T-helper 1 cell (primary cell): ENCODE data around the gene P3H2.
A peak's percentile ranks its signal among the peaks of the same experiment; 100 is the strongest.
"Not testable (repeated sequence)": the region's sequence is repeated elsewhere in the genome, so short reads cannot be mapped to it uniquely, and the experiment has no call there.

Experiments
- DNase-seq, 5 donors: peaks; one replicate each; pipeline ENCODE4 v3.0.0-alpha.2; 2012 to 2020

Gene P3H2

DNA sequence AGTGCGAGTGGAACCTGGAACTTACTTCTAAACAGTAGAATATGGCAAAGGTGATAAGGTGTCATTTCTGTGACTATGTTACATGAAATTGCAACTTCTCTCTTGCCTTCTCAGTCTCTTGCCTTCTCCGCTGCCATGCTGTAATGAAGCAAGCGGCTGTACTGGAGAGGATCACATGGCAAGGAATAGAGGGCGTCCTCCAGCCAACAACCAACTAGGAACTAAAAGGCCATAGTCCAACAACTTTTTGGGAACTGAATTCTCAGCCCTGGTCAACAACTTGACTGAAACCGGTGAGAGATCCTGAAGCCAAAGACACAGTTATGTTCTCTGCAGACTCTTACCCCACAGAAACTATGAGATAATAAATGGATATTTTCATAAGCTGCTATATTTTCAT, 143.5 kb downstream of the P3H2 start:
- no peak for DNase-seq

DNA sequence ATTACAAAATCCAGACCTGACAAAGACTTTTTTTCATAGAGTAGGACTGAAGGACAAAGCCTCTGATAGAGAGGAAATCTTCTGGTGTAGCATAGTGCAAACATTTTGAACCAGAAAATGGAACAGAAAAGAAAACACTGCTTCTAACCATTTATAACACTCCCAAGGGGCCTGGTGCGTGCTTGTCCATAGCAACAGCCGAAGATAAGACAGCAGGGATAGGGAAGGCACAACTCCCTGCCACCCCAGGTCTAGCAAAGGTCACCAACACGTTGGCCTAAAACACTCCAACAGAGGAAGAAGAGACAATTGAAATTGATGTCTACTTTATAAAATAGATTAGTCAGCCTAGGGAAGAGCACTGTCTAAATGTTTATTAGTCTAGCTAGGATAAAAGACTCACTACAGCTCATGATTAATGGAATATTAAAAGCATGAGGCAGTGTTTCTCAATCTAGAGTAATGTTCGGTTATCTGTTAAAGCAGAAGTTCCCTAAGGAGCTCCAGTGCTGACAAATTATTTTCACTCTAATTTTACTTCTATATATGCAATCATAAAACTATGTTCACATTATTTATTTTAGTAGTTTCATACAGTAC, 145.2 kb downstream of the P3H2 start:
- DNase-seq, result no peak

DNA sequence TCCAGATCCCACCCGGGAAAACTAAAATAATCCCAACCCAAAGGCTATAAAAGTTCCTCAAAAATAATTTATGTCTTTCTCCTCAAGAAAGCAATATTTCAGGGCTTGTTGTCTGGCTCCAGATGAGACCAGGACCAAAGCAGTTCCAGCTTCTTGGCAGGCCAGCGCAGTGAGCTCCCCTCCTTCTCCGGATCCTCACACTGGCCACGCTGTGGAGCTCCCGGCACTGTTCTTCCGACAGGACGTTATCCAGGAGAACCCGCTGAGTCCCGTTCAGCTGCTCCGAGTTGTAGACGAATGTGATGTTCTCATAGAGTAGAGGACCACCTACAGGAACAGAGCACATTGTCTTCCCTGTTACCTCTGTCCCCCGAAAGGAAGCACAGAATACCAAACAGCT, 146.3 kb downstream of the P3H2 start:
- no peak for DNase-seq

DNA sequence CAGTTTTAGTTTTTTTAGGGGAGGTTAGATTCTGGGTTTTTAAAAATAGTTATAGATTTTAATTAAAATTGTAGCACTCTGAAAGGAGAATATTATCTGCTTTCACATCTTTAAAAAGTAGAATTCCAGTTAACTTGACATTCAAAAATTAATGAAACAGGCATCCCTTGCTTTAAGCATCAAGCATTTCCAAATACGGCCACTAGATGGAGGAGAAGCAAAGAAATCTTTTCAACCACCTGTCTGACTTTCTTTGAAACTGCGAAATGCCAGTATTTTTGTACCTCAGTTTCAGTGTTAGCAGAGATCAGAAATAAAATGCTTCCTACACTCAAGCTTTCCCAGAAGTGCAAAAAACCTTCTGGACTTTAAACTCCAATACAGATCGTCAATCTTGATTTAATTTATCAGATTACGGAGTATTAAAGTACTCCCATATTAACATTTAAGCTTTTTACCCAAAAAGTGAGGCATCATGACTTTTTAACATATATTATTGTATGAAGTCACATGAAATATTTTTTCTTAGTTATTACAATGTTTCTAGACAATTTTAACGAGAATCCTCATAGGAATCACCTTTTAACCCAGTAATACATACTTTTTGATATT, 153.3 kb downstream of the P3H2 start:
- peak in 2 of 5 donors; percentile 13 to 31 for DNase-seq

DNA sequence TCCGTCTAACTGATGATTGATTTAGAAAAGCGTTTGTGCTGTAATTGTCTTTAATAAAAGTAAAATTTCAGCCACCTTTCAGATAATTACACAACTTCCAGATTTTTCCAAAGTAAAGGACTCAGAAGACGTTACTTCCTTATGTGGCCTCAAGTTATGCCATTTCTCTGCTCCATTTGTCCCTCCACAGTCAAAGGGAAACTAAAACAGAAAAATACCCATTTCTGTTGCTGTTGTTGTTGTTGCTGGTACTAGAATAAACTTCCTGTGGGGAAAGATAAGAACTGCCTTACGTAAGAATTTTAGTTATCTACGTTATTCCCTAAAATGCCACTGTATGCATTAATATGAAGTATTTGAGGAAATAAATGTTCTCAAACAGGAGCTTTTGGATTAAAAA, 153.9 kb downstream of the P3H2 start:
- peak in 1 of 5 donors; percentile 6 for DNase-seq

DNA sequence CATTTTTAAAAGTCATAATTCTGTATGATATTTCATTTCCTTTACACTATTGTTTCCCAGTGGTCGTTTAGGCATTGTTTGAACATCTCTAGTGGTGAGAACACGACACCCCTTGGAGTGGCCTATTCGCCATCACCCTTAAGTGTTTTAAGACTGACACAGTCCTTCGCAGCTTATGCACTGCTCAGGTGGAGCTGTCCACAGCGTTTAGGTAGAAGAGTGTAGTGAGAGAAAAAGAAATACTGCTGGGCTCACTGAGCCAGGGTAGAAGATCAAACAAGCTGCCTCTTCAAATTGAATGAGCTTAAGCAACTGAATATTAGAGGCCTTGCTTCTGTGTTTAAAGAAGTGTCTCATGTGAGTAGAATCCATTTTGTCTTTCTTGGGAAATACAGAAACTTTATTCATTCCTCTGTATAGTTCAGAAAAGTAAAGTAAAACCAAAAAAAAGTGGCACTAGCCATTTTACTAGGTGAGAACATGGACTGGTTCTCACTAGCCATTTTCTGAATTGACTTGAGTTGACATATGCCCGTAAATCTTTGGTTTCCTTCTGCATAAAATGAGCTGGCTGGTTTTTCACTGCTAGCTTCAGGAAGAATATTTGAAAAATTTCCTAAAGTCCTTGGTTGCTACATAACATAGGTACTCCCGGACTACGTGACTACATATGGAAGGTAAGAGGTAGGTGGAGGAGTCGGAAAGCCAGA, 155.9 kb downstream of the P3H2 start:
- no peak for DNase-seq

DNA sequence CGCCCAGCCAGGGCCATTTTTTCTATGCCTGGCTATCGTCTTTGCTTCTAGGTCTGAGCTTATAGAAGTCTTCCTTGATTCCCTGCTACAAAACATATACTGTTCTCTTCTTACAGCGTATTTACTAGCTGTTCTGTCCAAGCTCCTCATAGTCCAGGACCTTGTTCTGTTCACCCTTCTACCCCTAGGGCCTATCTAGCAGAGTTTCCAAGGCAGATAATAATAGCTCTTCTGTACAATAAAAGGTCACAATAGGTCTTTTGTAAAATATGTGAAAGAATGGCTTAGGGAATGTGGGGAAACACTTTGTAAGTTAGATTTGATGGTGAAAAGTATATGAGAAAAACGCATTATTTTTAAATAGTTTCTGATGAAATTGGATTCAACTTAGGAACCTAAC, 158.2 kb downstream of the P3H2 start:
- DNase-seq, result no peak

DNA sequence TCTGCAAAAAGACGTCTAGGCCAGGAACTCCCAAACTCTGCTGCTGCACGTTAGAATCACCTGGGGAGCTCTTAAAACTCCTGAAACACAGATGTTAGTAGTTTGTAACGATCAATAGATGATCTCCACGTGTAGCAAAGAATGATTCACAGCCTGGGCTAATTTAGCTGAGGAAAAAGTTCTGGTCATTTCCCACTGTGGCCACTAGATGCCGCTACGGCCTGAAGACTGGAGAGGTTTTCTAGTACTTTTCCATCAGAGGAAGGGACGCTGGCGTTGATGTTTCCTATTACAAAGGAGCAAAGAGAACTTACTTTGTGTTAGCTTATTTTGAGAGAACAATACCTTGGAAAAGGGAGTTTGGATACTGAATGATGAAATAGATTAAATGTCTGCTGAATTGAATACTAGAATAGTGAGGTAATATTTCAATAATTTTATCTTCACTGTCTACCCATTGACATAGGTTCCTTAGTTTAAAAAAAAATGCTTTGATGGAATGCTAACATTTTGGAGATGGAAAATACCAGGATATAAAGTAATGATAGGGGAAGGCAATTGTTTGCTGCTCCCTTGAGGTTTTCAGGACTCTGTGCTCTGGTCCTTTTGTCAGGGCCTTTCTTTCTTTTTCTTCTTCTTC, 159.1 kb downstream of the P3H2 start:
- peak; percentile 10 to 57 (median 26) for DNase-seq

DNA sequence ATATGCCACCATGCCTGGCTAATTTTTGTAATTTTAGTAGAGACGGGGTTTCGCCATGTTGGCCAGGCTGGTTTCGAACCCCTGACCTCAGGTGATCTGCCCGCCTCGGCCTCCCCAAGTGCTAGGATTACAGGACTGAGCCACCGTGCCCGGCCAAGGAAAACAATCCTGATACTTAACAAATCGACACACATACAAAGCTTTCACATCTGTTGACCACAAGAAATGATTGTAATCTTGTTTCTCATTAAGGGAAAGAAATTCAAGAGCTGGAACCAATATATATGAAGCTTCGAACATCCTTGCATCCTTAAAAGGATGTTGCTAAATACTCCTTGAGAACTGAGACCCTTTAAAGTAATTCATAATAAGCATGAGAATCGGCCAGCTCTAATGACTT, 159.6 kb downstream of the P3H2 start:
- DNase-seq, result not testable (repeated sequence)

DNA sequence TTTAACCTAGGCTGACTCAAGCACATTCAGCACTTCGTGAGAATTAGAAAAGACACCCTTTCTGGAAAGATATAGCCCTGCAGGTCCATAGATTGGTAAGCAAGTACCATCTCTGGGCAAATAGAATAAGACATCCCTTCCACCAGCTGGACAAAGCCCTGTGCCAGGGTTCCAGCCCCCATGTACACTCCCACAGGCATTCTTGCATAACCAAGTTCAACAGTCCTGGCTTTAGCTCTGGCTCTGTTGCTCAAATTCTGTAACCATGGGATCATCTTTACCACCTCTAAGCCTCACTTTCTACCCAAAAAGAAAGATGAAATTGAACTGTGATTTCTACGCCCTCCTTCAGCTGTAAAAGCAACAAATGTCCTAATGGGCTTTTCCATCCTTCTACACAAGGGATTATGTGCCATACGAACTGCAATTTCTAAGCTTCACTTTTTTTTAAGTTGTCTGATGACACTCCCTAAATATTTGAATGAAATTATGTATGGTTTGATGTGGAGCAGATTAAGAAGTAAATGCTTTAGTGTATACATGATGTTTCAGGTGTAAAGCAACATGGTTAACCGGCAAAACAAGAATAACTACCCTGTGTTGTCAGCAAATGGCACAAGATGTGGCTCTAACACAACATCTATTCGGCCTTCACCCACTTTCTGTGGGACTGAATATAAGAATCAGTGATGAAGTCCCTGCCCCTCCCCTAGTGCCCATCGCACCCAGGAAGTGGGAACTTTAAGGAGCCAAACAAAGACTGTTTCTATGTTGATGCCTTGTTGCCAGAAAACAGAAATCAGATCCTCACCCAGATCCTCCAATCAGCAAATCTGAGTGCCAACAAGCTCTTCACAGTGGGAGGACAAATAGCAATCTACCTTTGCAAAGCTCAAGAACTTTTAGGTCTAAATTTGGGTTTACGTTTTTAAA, 165.7 kb downstream of the P3H2 start:
- no peak for DNase-seq

DNA sequence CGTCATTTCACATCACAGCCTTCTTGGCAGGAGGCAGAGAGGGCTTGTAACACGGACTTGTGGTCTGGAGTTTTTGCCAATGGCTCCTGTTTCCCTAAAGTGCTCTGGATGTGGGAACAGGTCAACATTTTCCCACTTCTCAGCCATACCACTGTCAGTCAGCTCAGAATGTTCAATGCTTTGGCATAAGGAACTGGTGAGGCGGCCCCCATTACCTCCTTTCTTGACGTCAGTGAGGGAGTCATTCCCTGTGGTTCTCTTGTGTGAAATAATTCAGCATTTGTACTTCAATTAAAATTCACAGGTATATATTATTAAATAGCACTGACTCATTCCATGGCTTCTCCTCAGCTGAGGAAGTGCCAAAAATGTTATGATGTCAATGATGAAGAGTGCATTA, 167.1 kb downstream of the P3H2 start:
- DNase-seq, result no peak

DNA sequence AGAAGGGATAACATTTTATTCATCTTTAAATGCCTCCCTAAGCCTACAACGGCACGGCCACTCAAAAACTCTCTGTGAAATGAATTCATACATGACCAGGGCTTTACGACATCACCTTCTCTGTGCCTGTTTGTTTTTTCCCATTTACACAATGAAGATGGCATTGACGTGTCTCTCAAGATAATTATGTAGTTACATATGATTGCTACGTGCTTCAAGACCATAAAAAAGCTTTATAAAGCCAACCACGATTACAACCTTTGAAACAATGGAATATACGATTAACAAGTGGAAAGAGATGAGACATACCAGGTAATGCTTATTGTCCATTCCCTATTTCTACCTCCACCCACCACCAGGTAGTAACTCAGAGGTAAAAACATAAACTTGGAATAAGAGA, 168.4 kb downstream of the P3H2 start:
- no peak for DNase-seq

DNA sequence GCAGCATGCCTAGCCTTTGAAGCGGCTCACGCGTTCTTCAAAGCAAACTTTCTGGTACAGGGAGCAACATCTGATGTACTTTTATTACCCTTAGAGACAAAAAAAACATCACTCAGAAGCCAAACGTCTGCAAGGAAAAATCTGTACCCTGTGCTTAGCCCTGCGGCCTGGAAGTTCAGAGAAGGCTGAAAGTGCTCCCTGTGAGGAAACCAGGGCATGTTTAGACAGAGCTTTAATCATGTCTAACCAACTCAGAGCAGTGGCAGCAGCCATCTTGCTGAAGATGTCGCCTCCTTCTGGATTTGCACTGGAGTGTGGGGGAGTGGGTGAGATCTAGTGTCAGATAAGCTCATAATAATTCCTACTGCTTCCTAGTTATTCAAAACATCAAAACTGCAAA, 170.4 kb downstream of the P3H2 start:
- DNase-seq, result no peak

DNA sequence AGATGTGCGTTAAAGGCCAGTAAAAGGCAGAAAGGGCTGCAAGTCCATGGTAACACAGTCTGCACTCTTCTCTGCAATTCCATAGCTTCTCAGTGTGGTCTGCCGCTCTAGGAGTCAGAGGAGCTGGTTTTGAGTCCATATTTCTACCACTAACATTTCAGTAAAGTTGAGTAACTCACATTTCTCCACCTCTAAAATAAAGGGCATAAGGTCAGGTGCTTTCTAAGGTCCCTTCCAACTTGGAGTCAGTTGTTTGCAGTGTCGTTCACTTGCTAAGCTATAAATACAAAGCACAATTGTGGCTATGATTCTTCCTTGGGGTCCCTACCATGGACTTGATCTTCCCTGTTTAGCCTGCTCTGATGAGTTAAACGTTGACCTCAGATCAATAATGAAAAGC, 171.1 kb downstream of the P3H2 start:
- DNase-seq, result no peak

DNA sequence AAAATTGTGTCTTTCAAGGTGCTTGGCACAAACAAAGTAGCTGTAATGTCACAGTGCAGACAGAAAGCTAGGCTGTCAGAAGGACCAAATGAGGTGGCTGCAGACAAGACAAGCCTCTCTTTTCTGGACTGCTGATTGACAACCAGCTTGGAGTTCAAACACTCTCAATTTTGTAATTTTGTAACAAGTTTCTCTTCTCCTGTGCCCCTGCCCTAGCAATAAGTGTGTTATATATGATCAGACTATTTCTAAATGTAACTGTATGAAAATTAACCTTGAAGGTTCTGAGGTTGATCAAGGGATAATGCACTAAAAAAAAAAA, 172.0 kb downstream of the P3H2 start:
- DNase-seq, result no peak

DNA sequence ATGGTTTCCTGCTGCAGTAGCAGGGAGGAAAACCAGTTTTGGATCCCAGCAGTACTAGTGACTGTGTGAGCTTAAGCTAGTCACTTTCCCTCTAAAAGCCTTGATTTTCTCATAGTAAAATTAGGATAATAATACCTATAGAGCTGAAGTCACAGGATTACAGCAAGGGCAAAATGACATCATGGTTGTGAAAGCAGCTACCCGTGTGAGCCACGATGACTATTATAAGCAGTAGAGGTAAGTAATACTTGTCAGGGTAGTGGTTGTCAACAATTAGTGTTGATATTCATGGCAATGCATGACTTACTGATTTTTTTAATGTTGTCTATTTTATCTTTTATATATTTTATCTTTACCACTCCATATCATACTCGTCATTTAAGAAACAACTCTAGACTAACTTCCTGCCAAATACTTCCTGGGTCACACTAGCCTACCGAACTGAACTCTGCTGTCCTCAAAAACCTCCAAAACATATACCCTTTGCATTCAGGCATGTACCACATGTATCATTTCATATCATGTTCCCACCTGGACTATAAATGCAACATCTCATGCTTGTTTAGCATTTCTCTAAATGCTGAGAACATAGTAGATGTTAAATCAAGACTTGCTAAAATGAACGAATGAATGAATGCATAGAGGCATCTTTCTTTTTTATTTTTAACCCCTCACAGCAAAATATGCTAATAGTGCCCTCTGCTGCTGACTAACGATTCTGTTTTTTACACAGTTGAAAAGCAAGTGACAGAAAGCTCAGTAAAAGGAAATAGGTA, 172.6 kb downstream of the P3H2 start:
- peak in 1 of 5 donors; percentile 44 for DNase-seq

DNA sequence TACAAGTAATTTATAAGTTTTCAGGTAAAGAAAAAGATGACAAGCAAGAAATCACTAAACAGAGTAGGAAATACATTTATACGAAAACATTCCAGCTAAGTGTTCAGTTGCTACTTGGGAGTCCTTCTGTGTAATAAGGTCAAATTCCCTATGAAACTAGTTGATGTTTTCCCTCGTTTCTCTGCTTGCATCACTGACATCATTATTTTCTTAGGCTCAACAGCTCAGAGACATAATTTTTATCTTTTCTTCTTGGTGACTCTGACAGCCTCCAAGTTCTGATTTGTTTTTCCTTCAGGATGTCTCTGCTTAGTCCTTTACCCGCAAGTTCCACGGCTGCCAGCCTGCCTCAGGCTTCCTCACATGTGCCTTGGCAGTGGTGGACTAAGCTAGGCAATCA, 173.6 kb downstream of the P3H2 start:
- no peak for DNase-seq

DNA sequence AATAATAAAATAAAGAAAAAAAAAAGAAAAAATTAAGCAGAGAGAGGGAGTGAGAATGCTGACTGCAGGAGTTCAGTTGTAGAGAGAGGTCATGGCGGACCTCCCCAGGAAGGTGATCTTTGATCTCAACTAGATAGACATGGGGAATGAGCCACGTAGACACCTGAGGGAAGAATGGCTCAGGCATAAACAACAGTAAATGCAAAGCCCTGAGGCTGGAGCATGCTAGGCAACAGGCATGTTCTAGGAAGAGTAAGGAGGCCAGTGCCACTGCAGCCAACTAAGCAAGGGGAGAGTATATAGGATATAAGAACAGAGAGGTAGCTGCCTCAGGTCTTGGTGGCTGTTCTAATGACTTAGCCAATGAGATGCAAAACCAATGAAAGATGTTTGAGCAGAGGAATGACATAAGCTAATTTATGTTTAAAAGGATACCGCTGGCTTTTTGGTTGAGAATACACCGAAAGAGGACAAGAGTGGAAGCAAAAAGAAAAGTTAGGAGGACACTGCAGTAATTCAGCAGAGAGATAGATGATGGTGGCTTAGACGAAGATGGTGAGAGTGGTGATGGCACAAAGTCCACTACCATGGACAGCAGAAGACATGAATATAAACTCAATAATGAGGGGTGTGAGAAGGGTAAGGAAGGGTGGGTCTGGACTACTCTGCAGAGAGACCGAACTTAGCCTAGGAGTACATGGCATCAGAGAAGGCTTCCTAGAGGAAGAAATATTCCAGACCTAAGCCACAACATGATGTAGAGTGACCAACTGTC, 174.6 kb downstream of the P3H2 start:
- no peak for DNase-seq

DNA sequence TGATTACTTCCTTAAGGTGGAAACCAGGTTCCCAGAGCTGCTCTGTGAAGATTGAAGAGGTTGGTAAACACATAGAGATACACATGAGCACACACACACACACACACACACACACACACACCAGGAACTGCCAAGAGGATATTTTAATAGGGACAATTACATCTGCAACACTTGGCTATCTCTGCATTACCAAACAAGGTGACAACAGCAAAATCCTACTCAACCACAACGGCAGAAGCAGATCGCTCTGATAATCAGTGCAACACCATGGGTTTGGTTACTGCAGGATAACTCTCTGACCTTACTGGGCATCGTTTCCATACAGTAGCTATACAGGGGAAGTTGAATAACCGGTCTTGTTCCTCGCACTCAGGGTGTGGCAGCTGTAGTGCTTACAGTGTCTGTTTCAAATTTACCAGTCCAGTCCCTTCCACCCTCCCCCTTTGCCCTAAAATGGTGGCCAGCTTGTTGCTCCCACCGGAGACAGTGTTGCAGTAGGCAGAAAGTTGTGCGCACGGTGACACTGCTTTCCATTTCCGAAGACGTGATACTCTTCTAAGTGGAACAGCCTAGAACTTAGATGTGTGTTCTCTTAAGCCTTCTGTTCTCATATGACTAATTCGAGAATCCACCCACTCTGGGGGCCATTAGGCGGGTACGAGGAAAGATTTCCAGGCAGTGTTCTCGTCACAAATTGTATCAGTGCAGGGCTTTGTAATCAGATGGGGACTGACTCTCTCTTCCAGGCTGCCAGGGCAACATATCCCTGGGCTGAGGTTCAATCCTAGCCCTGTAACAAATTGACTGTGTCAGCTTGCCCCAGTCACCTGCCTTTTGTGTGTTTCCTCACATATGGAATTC, 176.2 kb downstream of the P3H2 start:
- no peak for DNase-seq

DNA sequence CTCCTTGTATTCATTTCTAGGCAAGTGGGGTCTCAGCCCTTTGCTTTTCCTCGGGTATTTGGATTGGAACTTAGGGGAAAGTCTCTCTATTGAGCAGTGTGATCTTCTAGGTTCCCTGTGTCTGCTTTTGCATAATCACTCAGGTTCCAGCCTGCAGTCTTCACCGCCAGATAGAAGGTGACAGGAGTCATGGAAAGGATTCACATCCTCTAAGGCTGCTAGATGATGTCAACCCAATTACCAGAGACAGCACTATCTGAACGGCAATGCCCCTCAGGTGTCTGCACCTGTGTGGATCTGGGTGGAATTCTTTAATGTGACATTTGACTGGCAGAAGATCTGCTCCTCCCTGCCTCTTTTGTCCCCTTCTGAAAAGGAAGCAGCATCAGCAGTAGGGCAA, 177.7 kb downstream of the P3H2 start:
- DNase-seq, result no peak
